ACHN (cell line): Measurements from ENCODE around the gene PTDSS2.
A peak's percentile ranks its signal among the peaks of the same experiment; 100 is the strongest.
"Not testable (repeated sequence)": the region's sequence is repeated elsewhere in the genome, so short reads cannot be mapped to it uniquely, and the experiment has no call there.

Source experiments
- DNase-seq: peaks from one replicate; pipeline ENCODE4 v3.0.0-alpha.2; 2015
- in situ Hi-C: cut with HindIII; loops from 2 replicates; pipeline ENCODE4 v1.10.0; 2017; ENCODE audit warnings: low sequenced_read_pairs, low pct_ligation_motif_present, low pct_unique_long_range_greater_than_20kb

The PTDSS2 gene

GRCh38 chr11:449889-450808, at the start of gene PTDSS2:
TSS of gene PTDSS2 (plus strand) at chr11:450279. CDS start at chr11:450456, 177 bp downstream.
- peak; percentile 93 for DNase-seq
- in situ Hi-C loops: no loop called here

DNA sequence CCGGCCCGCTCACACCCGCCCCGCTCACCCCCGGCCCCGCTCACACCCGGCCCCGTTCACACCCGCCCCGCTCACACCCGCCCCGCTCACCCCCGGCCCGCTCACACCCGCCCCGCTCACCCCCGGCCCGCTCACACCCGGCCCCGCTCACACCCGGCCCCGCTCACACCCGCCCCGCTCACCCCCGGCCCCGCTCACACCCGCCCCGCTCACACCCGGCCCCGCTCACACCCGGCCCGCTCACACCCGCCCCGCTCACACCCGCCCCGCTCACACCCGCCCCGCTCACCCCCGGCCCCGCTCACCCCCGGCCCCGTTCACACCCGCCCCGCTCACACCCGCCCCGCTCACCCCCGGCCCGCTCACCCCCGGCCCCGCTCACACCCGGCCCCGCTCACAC, 48.9 kb upstream of the PTDSS2 start:
- DNase-seq, in situ Hi-C loops: not testable (repeated sequence)

DNA sequence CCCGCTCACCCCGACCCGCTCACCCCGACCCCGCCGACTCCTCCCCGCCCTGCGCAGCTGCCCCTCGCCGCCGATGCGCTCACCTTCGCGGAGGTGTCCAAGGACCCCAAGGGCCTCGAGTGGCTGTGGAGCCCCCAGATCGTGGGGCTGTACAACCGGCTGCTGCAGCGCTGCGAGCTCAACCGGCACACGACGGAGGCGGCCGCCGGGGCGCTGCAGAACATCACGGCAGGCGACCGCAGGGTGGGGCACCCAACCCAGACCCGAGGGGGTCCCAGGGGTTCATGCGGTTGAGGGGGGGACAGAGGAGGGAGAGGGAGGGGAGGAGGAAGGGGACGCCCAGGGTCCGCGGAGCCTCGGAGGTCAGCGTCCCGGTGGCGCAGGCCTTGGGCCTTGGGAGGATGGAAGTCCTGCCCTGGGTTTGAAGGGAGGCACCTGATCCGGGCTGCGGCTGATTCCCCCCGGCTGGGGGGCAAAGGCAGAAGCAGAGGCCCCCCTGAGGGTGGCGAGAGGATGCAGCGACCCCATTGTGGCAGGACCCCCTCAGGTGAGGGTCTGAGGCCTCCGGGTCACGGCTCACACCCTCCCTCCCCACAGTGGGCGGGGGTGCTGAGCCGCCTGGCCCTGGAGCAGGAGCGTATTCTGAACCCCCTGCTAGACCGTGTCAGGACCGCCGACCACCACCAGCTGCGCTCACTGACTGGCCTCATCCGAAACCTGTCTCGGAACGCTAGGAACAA, 46.9 kb upstream of the PTDSS2 start:
- in situ Hi-C loops: no loop called here
- DNase-seq: no peak

- in situ Hi-C loops: no loop called here
- no peak for DNase-seq
Observed at GRCh38 chr11:403761-404431, 46.2 kb upstream of the PTDSS2 start.

GRCh38 chr11:404551-405264, 45.4 kb upstream of the PTDSS2 start:
- in situ Hi-C loops: no loop called here
- no peak for DNase-seq

- in situ Hi-C loops: no loop called here
- no peak for DNase-seq
Observed at GRCh38 chr11:405323-405953, 44.6 kb upstream of the PTDSS2 start.

GRCh38 chr11:405954-406795, 43.9 kb upstream of the PTDSS2 start:
- in situ Hi-C loops: no loop called here
- no peak for DNase-seq

GRCh38 chr11:406796-407650, 43.1 kb upstream of the PTDSS2 start:
- in situ Hi-C loops: no loop called here
- peak; percentile 67 for DNase-seq

DNA sequence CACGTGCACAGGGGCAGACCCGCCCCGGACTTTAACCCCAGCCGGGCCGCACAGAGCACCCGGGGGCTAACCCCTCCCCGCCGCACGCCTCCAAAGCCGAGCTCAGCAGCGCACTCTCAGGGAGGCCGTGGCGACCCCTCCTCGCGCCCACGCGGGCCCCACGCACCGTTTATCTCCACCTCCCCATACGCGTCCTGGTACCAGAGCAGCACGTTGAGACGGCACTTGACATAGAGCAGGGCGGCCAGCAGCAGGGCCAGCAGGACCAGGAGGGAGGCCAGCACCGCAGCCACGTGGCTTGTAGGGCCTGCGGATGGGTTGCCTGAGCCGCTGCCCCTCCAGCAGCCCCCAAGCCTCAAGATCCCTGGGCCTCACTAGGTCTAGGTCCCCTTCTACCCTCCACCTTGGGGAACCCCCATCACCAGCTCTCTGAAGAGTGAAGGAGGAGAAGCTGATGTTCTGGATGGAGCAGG, 42.4 kb upstream of the PTDSS2 start:
- in situ Hi-C loops: no loop called here

GRCh38 chr11:408154-409007, 41.7 kb upstream of the PTDSS2 start:
- no peak for DNase-seq
- in situ Hi-C loops: no loop called here

More for the DNA sequence above, 42.4 kb upstream of the PTDSS2 start:
- DNase-seq: no peak

DNA sequence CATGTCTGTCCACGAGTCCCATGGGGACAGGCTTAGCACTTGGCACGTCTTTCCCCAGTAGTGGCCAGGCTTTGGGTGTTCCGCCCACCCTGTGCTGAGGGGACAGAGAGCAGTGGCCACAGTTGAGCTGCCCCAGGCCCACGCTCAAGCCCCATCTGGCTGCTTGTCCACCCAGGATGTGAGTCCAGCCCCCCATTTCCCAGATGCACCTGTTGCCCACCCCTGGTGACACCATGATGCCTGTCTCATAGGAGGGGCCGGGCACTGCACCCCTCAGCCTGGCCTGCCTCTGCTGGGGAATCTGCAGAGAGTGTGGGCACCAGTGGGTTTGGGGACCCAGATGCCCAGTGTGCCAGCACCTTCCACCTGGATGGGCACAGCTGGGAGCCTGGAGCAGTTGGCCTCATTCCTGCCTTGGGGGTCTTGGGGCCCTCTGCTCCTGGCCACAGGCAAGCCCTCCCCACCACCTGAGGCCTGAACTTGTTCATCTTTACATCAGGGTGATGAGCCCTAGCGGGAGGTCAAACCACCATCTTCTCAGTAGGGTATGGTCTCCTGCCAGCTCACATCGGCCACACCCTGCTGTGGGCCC, 41.0 kb upstream of the PTDSS2 start:
- DNase-seq: no peak
- in situ Hi-C loops: no loop called here

DNA sequence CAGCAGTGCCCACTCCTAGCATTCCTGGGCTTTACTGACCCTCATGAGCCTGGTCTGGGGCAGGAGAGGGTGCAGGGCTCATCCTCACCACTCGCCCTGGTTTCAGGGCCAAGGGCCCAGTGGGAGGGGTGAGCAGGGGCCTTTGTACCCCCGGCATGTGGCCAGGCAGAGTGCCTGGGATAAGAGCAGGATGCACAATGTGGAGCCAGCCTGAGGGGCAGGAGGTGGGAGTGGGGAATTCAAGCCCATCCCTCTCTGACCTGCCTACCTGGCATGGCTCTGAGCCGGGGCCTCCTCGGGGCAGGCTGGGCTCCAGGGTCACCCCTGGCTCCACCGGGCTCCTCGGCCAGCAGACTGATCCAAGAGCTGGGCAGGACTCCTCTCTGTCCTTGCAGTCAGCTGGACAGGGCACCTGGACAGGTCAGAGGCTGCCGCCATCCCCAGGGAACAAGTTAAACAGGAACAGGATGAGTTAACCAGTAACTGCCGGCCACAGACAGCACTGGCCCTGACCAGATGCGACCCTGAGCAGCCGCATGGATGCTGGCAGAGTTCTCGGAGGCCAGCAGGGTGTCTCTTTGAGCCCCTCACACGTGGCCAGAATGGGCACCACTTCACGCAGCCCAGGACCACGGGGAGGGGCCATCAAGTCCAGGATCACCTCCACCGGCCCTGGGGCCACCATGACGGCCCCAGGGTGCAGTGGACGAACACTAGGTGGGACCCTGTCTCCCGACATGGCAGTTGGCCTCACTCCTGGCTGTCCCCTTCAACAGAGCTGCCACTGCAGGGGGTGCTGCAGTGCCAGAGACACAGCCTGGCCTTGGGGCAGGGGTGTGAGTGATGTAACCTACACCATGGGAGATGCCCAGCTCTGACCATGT, 40.2 kb upstream of the PTDSS2 start:
- in situ Hi-C loops: no loop called here
- peak; percentile 47 for DNase-seq

GRCh38 chr11:410711-411110, 39.4 kb upstream of the PTDSS2 start:
- in situ Hi-C loops, DNase-seq: not testable (repeated sequence)

- in situ Hi-C loops: not testable (repeated sequence)
Observed at GRCh38 chr11:411520-411919, 38.6 kb upstream of the PTDSS2 start.

More at GRCh38 chr11:411520-411919, 38.6 kb upstream of the PTDSS2 start:
- not testable (repeated sequence) for DNase-seq
